Neural progenitor cell (in vitro differentiated cells): ENCODE results near the gene PRKD1. TPM values are rescaled to one million over a fixed set of nuclear protein-coding genes. Genes with fewer than 3 reads are reported as not detected.

ENCODE experiments used
- DNase-seq: peaks from one replicate; pipeline ENCODE4 v3.0.0-alpha.2; 2016; ENCODE audit warnings: low spot score
- H2AFZ ChIP-seq: fragments of 200-600 bp; sonication (generic); replicated peaks from 2 replicates; pipeline ENCODE4 v1.6.1; 2016; ENCODE audit warnings: antibody characterized with exemption
- H3F3A ChIP-seq: fragments of 200-600 bp; sonication (generic); 2 replicates; pipeline ENCODE4 v1.6.1; 2016; ENCODE audit warnings: antibody characterized with exemption, low read depth
- H3K27ac ChIP-seq: fragments of 200-600 bp; sonication (generic); 2 replicates; pipeline ENCODE4 v1.5.1; 2016; ENCODE audit warnings: mild to moderate bottlenecking
- H3K27me3 ChIP-seq: fragments of 200-600 bp; sonication (generic); 2 replicates; pipeline ENCODE4 v1.6.1; 2016; ENCODE audit warnings: mild to moderate bottlenecking, moderate library complexity
- H3K36me3 ChIP-seq: fragments of 200-600 bp; sonication (generic); 2 replicates; pipeline ENCODE4 v1.5.1; 2016
- H3K4me1 ChIP-seq: fragments of 200-600 bp; sonication (generic); 2 replicates; pipeline ENCODE4 v1.6.1; 2016; ENCODE audit warnings: mixed run types
- H3K4me2 ChIP-seq: fragments of 200-600 bp; sonication (generic); 2 replicates; pipeline ENCODE4 v1.6.1; 2016
- H3K4me3 ChIP-seq: fragments of 200-600 bp; sonication (generic); 2 replicates; pipeline ENCODE4 v1.5.1; 2016
- H3K79me2 ChIP-seq: fragments of 200-600 bp; sonication (generic); 2 replicates; pipeline ENCODE4 v1.6.1; 2016; ENCODE audit warnings: low read depth
- H3K9ac ChIP-seq: fragments of 200-600 bp; sonication (generic); 2 replicates; pipeline ENCODE4 v1.6.1; 2016
- H3K9me3 ChIP-seq: fragments of 200-600 bp; sonication (generic); 2 replicates; pipeline ENCODE4 v1.5.1; 2016; ENCODE audit warnings: low read depth
- H4K20me1 ChIP-seq: fragments of 200-600 bp; sonication (generic); 2 replicates; pipeline ENCODE4 v1.6.1; 2016; ENCODE audit warnings: low read depth
- H3K27ac Mint-ChIP-seq: 3 replicates; pipeline ENCODE4 v1.8.0; 2021; ENCODE audit warnings: mixed read lengths
- H3K27me3 Mint-ChIP-seq: 2 replicates; pipeline ENCODE4 v1.8.0; 2022; ENCODE audit warnings: low read depth, mild to moderate bottlenecking, inconsistent platforms, moderate library complexity, mixed read lengths; ENCODE audit not compliant: insufficient read depth
- H3K36me3 Mint-ChIP-seq: 3 replicates; pipeline ENCODE4 v1.8.0; 2021; ENCODE audit warnings: mixed read lengths
- H3K4me1 Mint-ChIP-seq: 3 replicates; pipeline ENCODE4 v1.8.0; 2021; ENCODE audit warnings: mixed read lengths
- H3K4me3 Mint-ChIP-seq: 3 replicates; pipeline ENCODE4 v1.8.0; 2021; ENCODE audit warnings: mild to moderate bottlenecking, moderate library complexity, mixed read lengths
- H3K9me3 Mint-ChIP-seq: 3 replicates; pipeline ENCODE4 v1.8.0; 2020; ENCODE audit warnings: mixed read lengths
- EZH2 ChIP-seq: fragments of 200-600 bp; sonication (generic); IDR thresholded peaks from 2 replicates; pipeline ENCODE4 v1.6.1; 2017; ENCODE audit warnings: antibody characterized with exemption, mild to moderate bottlenecking, moderate library complexity
- EZH2phosphoT487 ChIP-seq: fragments of 200-600 bp; sonication (generic); IDR thresholded peaks from 2 replicates; pipeline ENCODE4 v1.6.1; 2017; ENCODE audit warnings: antibody characterized with exemption
- total RNA-seq: library from RNA; depleted of rRNA; stranded (reverse); fragments of >200 nt; gene quantifications from 2 replicates; pipeline ENCODE4 v1.2.3, GENCODE V29; 2015; ENCODE audit warnings: low replicate concordance
- TF ChIP-seq, protein P1 (sequence below): fragments of 200-600 bp; sonication (generic); IDR thresholded peaks from 2 replicates; pipeline ENCODE4 v1.5.1; 2017; ENCODE audit warnings: antibody characterized with exemption, mild to moderate bottlenecking

PRKD1 gene
- total RNA-seq, 1 donor from 2014 or later = 8.7 TPM

GRCh38 chr14:29558516-29558915 lies 369.1 kb downstream of the PRKD1 start:
- TF ChIP-seq EZH2 = no peak
- TF ChIP-seq, protein P1, sequence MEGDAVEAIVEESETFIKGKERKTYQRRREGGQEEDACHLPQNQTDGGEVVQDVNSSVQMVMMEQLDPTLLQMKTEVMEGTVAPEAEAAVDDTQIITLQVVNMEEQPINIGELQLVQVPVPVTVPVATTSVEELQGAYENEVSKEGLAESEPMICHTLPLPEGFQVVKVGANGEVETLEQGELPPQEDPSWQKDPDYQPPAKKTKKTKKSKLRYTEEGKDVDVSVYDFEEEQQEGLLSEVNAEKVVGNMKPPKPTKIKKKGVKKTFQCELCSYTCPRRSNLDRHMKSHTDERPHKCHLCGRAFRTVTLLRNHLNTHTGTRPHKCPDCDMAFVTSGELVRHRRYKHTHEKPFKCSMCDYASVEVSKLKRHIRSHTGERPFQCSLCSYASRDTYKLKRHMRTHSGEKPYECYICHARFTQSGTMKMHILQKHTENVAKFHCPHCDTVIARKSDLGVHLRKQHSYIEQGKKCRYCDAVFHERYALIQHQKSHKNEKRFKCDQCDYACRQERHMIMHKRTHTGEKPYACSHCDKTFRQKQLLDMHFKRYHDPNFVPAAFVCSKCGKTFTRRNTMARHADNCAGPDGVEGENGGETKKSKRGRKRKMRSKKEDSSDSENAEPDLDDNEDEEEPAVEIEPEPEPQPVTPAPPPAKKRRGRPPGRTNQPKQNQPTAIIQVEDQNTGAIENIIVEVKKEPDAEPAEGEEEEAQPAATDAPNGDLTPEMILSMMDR = no peak
- TF ChIP-seq EZH2phosphoT487 = no peak
- H3K4me3 Mint-ChIP-seq = no peak overlapping the region
- H3K27me3 Mint-ChIP-seq = no peaks in the 10 kb centered on the region
- no peaks in the 10 kb centered on the region for H3K9me3 Mint-ChIP-seq
- Histone ChIP-seq H3K27ac (no peak overlapping the region), H3K4me1 (no peaks in the 10 kb centered on the region), H3F3A (no peaks in the 10 kb centered on the region), H2AFZ (no peak overlapping the region), H3K36me3 (no peaks in the 10 kb centered on the region), H3K9me3 (no peaks in the 10 kb centered on the region), H3K4me3 (no peak overlapping the region), H4K20me1 (no peaks in the 10 kb centered on the region), H3K27me3 (no peaks in the 10 kb centered on the region), H3K79me2 (no peaks in the 10 kb centered on the region), H3K4me2 (no peak overlapping the region), H3K9ac (no peak overlapping the region)
- H3K27ac Mint-ChIP-seq = no peak overlapping the region
- no peaks in the 10 kb centered on the region for H3K4me1 Mint-ChIP-seq
- no peak for DNase-seq
- H3K36me3 Mint-ChIP-seq = no peaks in the 10 kb centered on the region

DNA sequence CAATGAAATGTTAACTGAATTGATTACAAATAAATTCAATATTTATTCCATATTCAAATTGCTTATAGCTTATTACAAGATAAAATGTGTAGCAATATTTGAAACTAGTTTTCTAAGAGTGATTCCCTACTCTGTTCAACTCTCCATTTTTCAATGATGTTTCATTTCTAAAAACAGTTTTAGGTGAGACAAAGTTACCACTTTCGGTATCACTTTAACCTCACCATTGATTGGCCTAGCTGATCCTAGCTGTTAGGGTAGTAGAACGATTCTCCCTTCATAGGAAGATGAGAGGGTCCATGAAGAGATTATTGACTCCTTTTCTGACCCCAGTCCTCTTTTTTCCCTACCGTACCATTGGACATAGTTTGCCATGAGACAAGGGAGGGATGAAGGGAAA lies 373.3 kb downstream of the PRKD1 start:
- Histone ChIP-seq H3K4me1 (no peaks in the 10 kb centered on the region), H3K9me3 (no peaks in the 10 kb centered on the region), H3K4me2 (no peak overlapping the region), H2AFZ (no peak overlapping the region), H3K27ac (no peak overlapping the region), H3K4me3 (no peak overlapping the region), H3K36me3 (no peaks in the 10 kb centered on the region), H3K9ac (no peak overlapping the region), H3K79me2 (no peaks in the 10 kb centered on the region), H4K20me1 (no peaks in the 10 kb centered on the region), H3F3A (no peaks in the 10 kb centered on the region), H3K27me3 (no peaks in the 10 kb centered on the region)
- DNase-seq = no peak
- no peaks in the 10 kb centered on the region for H3K27me3 Mint-ChIP-seq
- H3K36me3 Mint-ChIP-seq = no peaks in the 10 kb centered on the region
- H3K9me3 Mint-ChIP-seq = no peaks in the 10 kb centered on the region
- H3K4me1 Mint-ChIP-seq = no peaks in the 10 kb centered on the region
- no peak overlapping the region for H3K27ac Mint-ChIP-seq
- TF ChIP-seq EZH2 = no peak
- TF ChIP-seq, protein P1 = no peak
- TF ChIP-seq EZH2phosphoT487 = no peak
- H3K4me3 Mint-ChIP-seq = no peak overlapping the region

DNA sequence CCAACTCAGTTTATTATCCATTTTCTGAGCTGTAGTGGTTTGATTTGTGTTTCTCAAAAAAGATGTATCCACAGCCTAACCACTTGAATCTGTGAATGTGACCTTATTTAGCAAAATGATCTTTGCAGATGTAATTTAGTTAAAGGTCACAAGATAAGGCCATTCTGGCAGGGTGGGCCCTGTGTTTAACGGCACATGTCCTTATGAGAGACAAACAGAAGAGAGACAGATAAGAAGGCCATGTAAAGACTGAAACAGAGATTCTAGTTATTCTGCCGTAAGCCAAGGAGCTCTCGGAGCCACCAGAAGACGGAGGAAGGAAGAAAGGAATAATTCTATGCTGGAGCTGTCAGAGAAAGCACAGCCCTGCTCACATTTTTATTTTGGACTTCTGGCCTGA lies 374.2 kb downstream of the PRKD1 start:
- Histone ChIP-seq H3K9ac (no peak overlapping the region), H3K36me3 (no peaks in the 10 kb centered on the region), H3K4me2 (no peak overlapping the region), H3K9me3 (no peaks in the 10 kb centered on the region), H3K4me1 (no peaks in the 10 kb centered on the region), H3F3A (no peaks in the 10 kb centered on the region), H2AFZ (no peak overlapping the region), H3K27me3 (no peaks in the 10 kb centered on the region), H4K20me1 (no peaks in the 10 kb centered on the region), H3K79me2 (no peaks in the 10 kb centered on the region), H3K4me3 (no peak overlapping the region), H3K27ac (no peak overlapping the region)
- H3K36me3 Mint-ChIP-seq = no peaks in the 10 kb centered on the region
- H3K4me1 Mint-ChIP-seq = no peaks in the 10 kb centered on the region
- H3K27ac Mint-ChIP-seq = no peak overlapping the region
- TF ChIP-seq, protein P1 = no peak
- no peak for TF ChIP-seq EZH2
- H3K27me3 Mint-ChIP-seq = no peaks in the 10 kb centered on the region
- H3K4me3 Mint-ChIP-seq = no peak overlapping the region
- DNase-seq = no peak
- H3K9me3 Mint-ChIP-seq = no peaks in the 10 kb centered on the region

- no peak overlapping the region for H2AFZ ChIP-seq
- H3K27me3 ChIP-seq = no peaks in the 10 kb centered on the region
- H3K36me3 ChIP-seq = no peaks in the 10 kb centered on the region
- H3K9ac ChIP-seq = no peak overlapping the region
- H3F3A ChIP-seq = no peaks in the 10 kb centered on the region
- Mint-ChIP-seq H3K27ac (no peak overlapping the region), H3K4me1 (no peaks in the 10 kb centered on the region), H3K9me3 (no peaks in the 10 kb centered on the region), H3K36me3 (no peaks in the 10 kb centered on the region), H3K27me3 (no peaks in the 10 kb centered on the region), H3K4me3 (no peak overlapping the region)
- no peaks in the 10 kb centered on the region for H3K4me1 ChIP-seq
- no peaks in the 10 kb centered on the region for H3K9me3 ChIP-seq
- no peaks in the 10 kb centered on the region for H3K79me2 ChIP-seq
- TF ChIP-seq EZH2phosphoT487 = no peak
- TF ChIP-seq, protein P1 = peak; percentile 74
- peak; percentile 69 for DNase-seq
- no peak overlapping the region for H3K27ac ChIP-seq
- H4K20me1 ChIP-seq = no peaks in the 10 kb centered on the region
- H3K4me3 ChIP-seq = no peak overlapping the region
- H3K4me2 ChIP-seq = no peak overlapping the region
These were observed 378.7 kb downstream of the PRKD1 start for GRCh38 chr14:29548948-29549370.
